Thyroid gland (tissue), 4 donors: Measurements from ENCODE around the gene IL21R. TPM values are rescaled to one million over a fixed set of nuclear protein-coding genes. Genes with fewer than 3 reads are reported as not detected.

ENCODE experiments used
- DNase-seq, 2 donors: peaks; one replicate each; pipeline ENCODE4 v3.0.0-alpha.2; 2019
- H3K27ac ChIP-seq, 3 donors: fragments of 200-600 bp; sonication (generic); 1 replicate in 2 of 3; 2 replicates in 1 of 3; pipeline ENCODE4 v1.5.1; 2016 to 2019; ENCODE audit warnings: mild to moderate bottlenecking in 1 of 3, moderate library complexity in 1 of 3
- H3K27me3 ChIP-seq: fragments of 200-600 bp; sonication (generic); one replicate; pipeline ENCODE4 v1.5.1; 2019
- H3K36me3 ChIP-seq, 2 donors: fragments of 200-600 bp; sonication (generic); one replicate each; pipeline ENCODE4 v1.5.1; 2016 to 2019
- H3K4me1 ChIP-seq, 2 donors: fragments of 200-600 bp; sonication (generic); one replicate each; pipeline ENCODE4 v1.5.1; 2017 to 2019
- H3K4me3 ChIP-seq, 3 donors: fragments of 200-600 bp; sonication (generic); replicated peaks in 1 of 3; 1 replicate in 2 of 3; 2 replicates in 1 of 3; pipeline ENCODE4 v1.5.1; 2016; ENCODE audit warnings: mild to moderate bottlenecking in 1 of 3
- H3K9me3 ChIP-seq: fragments of 200-600 bp; sonication (generic); one replicate; pipeline ENCODE4 v1.5.1; 2017
- CTCF ChIP-seq, 6 experiments: fragments of 200-600 bp in 3 of 6; fragments of 450-650 bp in 3 of 6; sonication (generic) in 3 of 6; IDR thresholded peaks; one replicate each; pipeline ENCODE4 v1.5.1; 2016 to 2019; ENCODE audit warnings: antibody characterized with exemption in 6 of 6, mild to moderate bottlenecking in 2 of 6, inconsistent platforms in 1 of 6, moderate library complexity in 1 of 6
- POLR2A ChIP-seq, 2 donors: fragments of 450-650 bp; IDR thresholded peaks; one replicate each; pipeline ENCODE4 v1.6.1; 2017; ENCODE audit warnings: antibody characterized with exemption in 2 of 2, mild to moderate bottlenecking in 2 of 2, moderate library complexity in 1 of 2
- WGBS, 2 donors: methylation state at CpG; one replicate each; pipeline ENCODE4 v1.1.5; 2017; 5-methylcytosine and 5-hydroxymethylcytosine counted together
- intact Hi-C: fragments of 100-400 bp; cut with DNase I; formaldehyde crosslinking; loops from one replicate; pipeline ENCODE4 v1.15.1; 2023
- total RNA-seq, 4 donors: library from RNA; depleted of rRNA; stranded (reverse); fragments of >200 nt; gene quantifications; one replicate each; pipeline ENCODE4 v1.2.3, GENCODE V29; 2016

Gene IL21R
- total RNA-seq, 4 donors from 2014 or later, result 0.11 to 0.88 (median 0.32) TPM

- Histone ChIP-seq H3K4me3 (no peak overlapping the region), H3K27me3 (no peaks in the 10 kb centered on the region), H3K4me1 (peaks cover 27 to 35% of the 10 kb centered on the region in 2 donors), H3K27ac (peak overlapping the region; percentile 79 to 89 (median 84)), H3K36me3 (peaks cover 66 to 69% of the 10 kb centered on the region in 2 donors), H3K9me3 (no peaks in the 10 kb centered on the region)
- intact Hi-C loops, result no loop called here
- no peak for TF ChIP-seq CTCF (IDR thresholded peaks at IDR 0.05)
- TF ChIP-seq POLR2A (IDR thresholded peaks at IDR 0.05), result no peak
- peak; percentile 44 to 62 for DNase-seq
- WGBS, 2 donors, result 67 to 77% methylated on average over 5 to 8 of the region's 9 CpGs
Measured at GRCh38 chr16:27499659-27500055, 97.7 kb downstream of the IL21R start.

DNA sequence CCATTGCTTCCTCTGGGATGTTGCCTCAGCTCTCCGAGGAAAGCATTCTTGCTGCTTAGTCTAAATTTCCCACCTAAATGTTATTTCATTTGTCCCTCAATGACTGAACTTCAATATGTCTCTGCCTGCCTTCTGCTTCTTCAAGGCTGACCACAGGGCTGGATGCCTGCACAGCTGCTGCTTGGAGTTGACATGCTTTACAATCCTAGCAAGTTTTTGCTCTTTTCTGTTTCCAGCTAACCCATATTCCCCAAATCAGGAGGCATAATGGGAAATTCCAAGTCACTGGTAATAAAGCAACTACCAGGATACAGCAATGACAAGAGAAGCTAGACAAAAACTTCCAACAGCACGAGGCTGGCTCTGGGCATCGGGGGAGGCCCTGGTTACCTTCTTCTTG is 98.8 kb downstream of the IL21R start:
- TF ChIP-seq POLR2A (IDR thresholded peaks at IDR 0.05) (no peak), CTCF (IDR thresholded peaks at IDR 0.05) (no peak)
- intact Hi-C loops, result no loop called here
- Histone ChIP-seq H3K4me3 (no peak overlapping the region), H3K9me3 (no peaks in the 10 kb centered on the region), H3K27ac (peak overlapping the region in 2 of 3 donors; percentile 17 to 89), H3K27me3 (no peaks in the 10 kb centered on the region), H3K4me1 (peaks cover 27 to 35% of the 10 kb centered on the region in 2 donors), H3K36me3 (peaks cover 68 to 71% of the 10 kb centered on the region in 2 donors)
- DNase-seq, result no peak
- WGBS, 2 donors, result 98 to 99% methylated on average over 3 of the region's 3 CpGs

Other genes with a start within 250 kb of the IL21R start
- 10 to 100 TPM in 1 of 4 donors, 1 to 10 TPM in 3; 5.6 to 14.9 (median 9.6) TPM for gene KDM8, start 198.6 kb upstream of the IL21R start, total RNA-seq
- 10 to 100 TPM; 40.5 to 52.6 (median 48.8) TPM for gene NSMCE1, start 133.4 kb upstream of the IL21R start, total RNA-seq
- gene IL4R, start 88.2 kb upstream of the IL21R start, total RNA-seq, result 10 to 100 TPM; 18.5 to 42.5 (median 21.7) TPM
- 100 to 1,000 TPM in 3 of 4 donors, 10 to 100 TPM in 1; 58.5 to 120 (median 112) TPM for gene GTF3C1, start 147.7 kb downstream of the IL21R start, total RNA-seq
- 10 to 100 TPM; 41.3 to 82.8 (median 70.9) TPM for gene KATNIP, start 148.0 kb downstream of the IL21R start, total RNA-seq